H9 (cell line): ENCODE results near the gene OXTR. TPM values are rescaled to one million over a fixed set of nuclear protein-coding genes. Genes with fewer than 3 reads are reported as not detected.

ENCODE experiments used
- DNase-seq: peaks from one replicate; pipeline ENCODE4 v3.0.0-alpha.2; 2017
- H2AFZ ChIP-seq: one replicate; pipeline ENCODE4 v1.6.1; 2013; ENCODE audit warnings: mild to moderate bottlenecking, low read length, control low read depth, moderate library complexity
- H2AK5ac ChIP-seq: 2 replicates; pipeline ENCODE4 v1.6.1; 2013; ENCODE audit warnings: low read length, control low read depth, mixed read lengths; ENCODE audit not compliant: insufficient read length
- H2BK120ac ChIP-seq: one replicate; pipeline ENCODE4 v1.6.1; 2013; ENCODE audit warnings: low read depth, mild to moderate bottlenecking, low read length, control low read depth, inconsistent platforms; ENCODE audit not compliant: poor library complexity, severe bottlenecking
- H2BK12ac ChIP-seq: 2 replicates; pipeline ENCODE4 v1.6.1; 2013; ENCODE audit warnings: low read length, control low read depth, mixed read lengths, low read depth; ENCODE audit not compliant: insufficient read length
- H2BK15ac ChIP-seq: 2 replicates; pipeline ENCODE4 v1.6.1; 2013; ENCODE audit warnings: low read depth, low read length, control low read depth
- H2BK20ac ChIP-seq: one replicate; pipeline ENCODE4 v1.6.1; 2013; ENCODE audit warnings: low read depth, mild to moderate bottlenecking, low read length, control low read depth, inconsistent platforms; ENCODE audit not compliant: poor library complexity, severe bottlenecking
- H2BK5ac ChIP-seq: 2 replicates; pipeline ENCODE4 v1.6.1; 2013; ENCODE audit warnings: low read length, control low read depth, mixed read lengths; ENCODE audit not compliant: insufficient read length
- H3K14ac ChIP-seq: 2 replicates; pipeline ENCODE4 v1.6.1; 2013; ENCODE audit warnings: low read length, control low read depth; ENCODE audit not compliant: insufficient read depth
- H3K18ac ChIP-seq: 2 replicates; pipeline ENCODE4 v1.6.1; 2013; ENCODE audit warnings: low read depth, mild to moderate bottlenecking, mixed read lengths, low read length, control low read depth; ENCODE audit not compliant: insufficient read length
- H3K23ac ChIP-seq: 2 replicates; pipeline ENCODE4 v1.6.1; 2013; ENCODE audit warnings: low read length, control low read depth, mixed read lengths, low read depth; ENCODE audit not compliant: insufficient read length
- H3K23me2 ChIP-seq: 2 replicates; pipeline ENCODE4 v1.6.1; 2013; ENCODE audit warnings: low read depth, mild to moderate bottlenecking, mixed read lengths, low read length, control low read depth; ENCODE audit not compliant: insufficient read length, poor library complexity, severe bottlenecking
- H3K27ac ChIP-seq: 2 replicates; pipeline ENCODE4 v1.5.1; 2013; ENCODE audit warnings: low read length, control low read depth, mixed read lengths, low read depth; ENCODE audit not compliant: insufficient read length
- H3K27me3 ChIP-seq: 2 replicates; pipeline ENCODE4 v1.6.1; 2013; ENCODE audit warnings: low read length, control low read depth, inconsistent platforms; ENCODE audit not compliant: insufficient read depth
- H3K4ac ChIP-seq: 2 replicates; pipeline ENCODE4 v1.6.1; 2013; ENCODE audit warnings: low read depth, mild to moderate bottlenecking, control low read depth, inconsistent platforms, low read length, moderate library complexity
- H3K4me1 ChIP-seq: 2 replicates; pipeline ENCODE4 v1.6.1; 2013; ENCODE audit warnings: low read length, control low read depth, inconsistent platforms; ENCODE audit not compliant: insufficient read depth
- H3K4me2 ChIP-seq: 2 replicates; pipeline ENCODE4 v1.6.1; 2013; ENCODE audit warnings: low read length, control low read depth, mixed read lengths; ENCODE audit not compliant: insufficient read length, insufficient read depth
- H3K56ac ChIP-seq: 2 replicates; pipeline ENCODE4 v1.6.1; 2013; ENCODE audit warnings: low read depth, mild to moderate bottlenecking, mixed read lengths, low read length, control low read depth; ENCODE audit not compliant: insufficient read length
- H3K79me1 ChIP-seq: 2 replicates; pipeline ENCODE4 v1.6.1; 2013; ENCODE audit warnings: low read depth, mild to moderate bottlenecking, moderate library complexity, low read length, control low read depth, inconsistent platforms; ENCODE audit not compliant: insufficient read depth, poor library complexity, severe bottlenecking
- H3K79me2 ChIP-seq: 2 replicates; pipeline ENCODE4 v1.6.1; 2013; ENCODE audit warnings: low read length, control low read depth, inconsistent platforms; ENCODE audit not compliant: insufficient read depth
- H3K9ac ChIP-seq: 2 replicates; pipeline ENCODE4 v1.6.1; 2013; ENCODE audit warnings: low read length, control low read depth, mixed read lengths; ENCODE audit not compliant: insufficient read length; ENCODE audit errors: extremely low read depth
- H3K9me3 ChIP-seq: one replicate; pipeline ENCODE4 v1.6.1; 2013; ENCODE audit warnings: low read depth, low read length, inconsistent platforms; ENCODE audit not compliant: control insufficient read depth
- H3T11ph ChIP-seq: one replicate; pipeline ENCODE4 v1.6.1; 2013; ENCODE audit warnings: mild to moderate bottlenecking, low read length, control low read depth, inconsistent platforms
- H4K20me1 ChIP-seq: one replicate; pipeline ENCODE4 v1.6.1; 2013; ENCODE audit not compliant: control insufficient read depth, insufficient read length, insufficient read depth
- H4K5ac ChIP-seq: 2 replicates; pipeline ENCODE4 v1.6.1; 2013; ENCODE audit warnings: low read depth, mild to moderate bottlenecking, mixed read lengths, low read length, control low read depth; ENCODE audit not compliant: insufficient read length
- H4K8ac ChIP-seq: replicated peaks from 2 replicates; pipeline ENCODE4 v1.6.1; 2013; ENCODE audit warnings: low read length, control low read depth, mixed read lengths, low read depth; ENCODE audit not compliant: insufficient read length
- H4K91ac ChIP-seq: 2 replicates; pipeline ENCODE4 v1.6.1; 2013; ENCODE audit warnings: low read depth, mild to moderate bottlenecking, moderate library complexity, mixed read lengths, low read length, control low read depth; ENCODE audit not compliant: insufficient read length
- H3K27ac Mint-ChIP-seq, 3 experiments: 2 replicates in 2 of 3; 3 replicates in 1 of 3; pipeline ENCODE4 v1.8.0; 2020 to 2021; ENCODE audit warnings: mixed read lengths in 3 of 3, mild to moderate bottlenecking in 1 of 3, moderate library complexity in 1 of 3
- H3K27me3 Mint-ChIP-seq: 2 replicates; pipeline ENCODE4 v1.8.0; 2021; ENCODE audit warnings: low read depth, mild to moderate bottlenecking, moderate library complexity, mixed read lengths
- H3K36me3 Mint-ChIP-seq, 3 experiments: 2 replicates in 2 of 3; 3 replicates in 1 of 3; pipeline ENCODE4 v1.8.0; 2020 to 2021; ENCODE audit warnings: low read depth in 3 of 3, mixed read lengths in 3 of 3; ENCODE audit not compliant: insufficient read depth in 1 of 3
- H3K4me1 Mint-ChIP-seq, 2 experiments: 2 replicates each; pipeline ENCODE4 v1.8.0; 2020; ENCODE audit warnings: mixed read lengths in 2 of 2
- H3K4me3 Mint-ChIP-seq, 2 experiments: 2 replicates in 1 of 2; 3 replicates in 1 of 2; pipeline ENCODE4 v1.8.0; 2020 to 2021; ENCODE audit warnings: mild to moderate bottlenecking in 2 of 2, mixed read lengths in 2 of 2, moderate library complexity in 1 of 2
- H3K9me3 Mint-ChIP-seq, 2 experiments: 2 replicates in 1 of 2; 3 replicates in 1 of 2; pipeline ENCODE4 v1.8.0; 2020; ENCODE audit warnings: mild to moderate bottlenecking in 2 of 2, mixed read lengths in 2 of 2, moderate library complexity in 1 of 2
- CTCF ChIP-seq: fragments of 200-600 bp; sonication (generic); conservative IDR thresholded peaks from 3 replicates; pipeline ENCODE4 v1.8.0; 2021; ENCODE audit warnings: antibody characterized with exemption, mild to moderate bottlenecking
- WGBS: extraction: QIAGEN DNeasy Blood & Tissue Kit; methylation state at CpG from one replicate; pipeline ENCODE4 v1.1.7; 2013; ENCODE audit warnings: missing lambda C conversion rate, low lambda C conversion rate, mixed read lengths; ENCODE audit not compliant: insufficient read length; ENCODE audit errors: extremely low coverage; 5-methylcytosine and 5-hydroxymethylcytosine counted together
- total RNA-seq: library from RNA; stranded (reverse); gene quantifications from 2 replicates; pipeline ENCODE4 v1.2.1, GENCODE V29; 2021

Gene OXTR
- total RNA-seq, 1 experiment from 2014 or later, result 1.7 TPM

GRCh38 chr3:8768364-8769087, 887 bp downstream of the OXTR start:
- Histone ChIP-seq H3T11ph (no peak overlapping the region), H3K56ac (no peak overlapping the region), H4K20me1 (no peaks in the 10 kb centered on the region), H2AK5ac (no peak overlapping the region), H4K5ac (no peak overlapping the region), H3K9ac (no peak overlapping the region), H3K27me3 (peaks cover 13% of the 10 kb centered on the region; the same call in 1 of the 2 replicates), H2BK5ac (no peak overlapping the region), H2BK20ac (no peak overlapping the region), H3K4ac (no peak overlapping the region), H3K79me2 (no peaks in the 10 kb centered on the region), H2BK120ac (no peak overlapping the region), H3K23me2 (peaks cover 4% of the 10 kb centered on the region), H2AFZ (no peak overlapping the region), H3K18ac (no peak overlapping the region), H3K14ac (no peak overlapping the region), H3K9me3 (no peaks in the 10 kb centered on the region), H3K4me1 (peaks cover 2% of the 10 kb centered on the region; the same call in 1 of the 2 replicates), H3K4me2 (peak overlapping the region; percentile 32), H3K79me1 (no peaks in the 10 kb centered on the region), H4K8ac (no peak overlapping the region), H3K27ac (no peak overlapping the region), H2BK15ac (no peak overlapping the region), H4K91ac (no peak overlapping the region), H2BK12ac (no peak overlapping the region), H3K23ac (no peak overlapping the region)
- DNase-seq, result peak; percentile 33
- Mint-ChIP-seq H3K27me3 (peaks cover 65% of the 10 kb centered on the region), H3K27ac (no peak overlapping the region), H3K4me1 (peaks cover 27 to 29% of the 10 kb centered on the region in 2 experiments), H3K36me3 (no peaks in the 10 kb centered on the region; a peak in 2 of 7 replicates), H3K9me3 (no peaks in the 10 kb centered on the region), H3K4me3 (peak overlapping the region; percentile 57 to 74)
- no CpG with 5 or more reads among the region's 36 CpGs for WGBS
- no peak for TF ChIP-seq CTCF
